Gastroesophageal sphincter (tissue), 4 donors: ENCODE results near the gene BRI3BP. TPM values are rescaled to one million over a fixed set of nuclear protein-coding genes. Genes with fewer than 3 reads are reported as not detected.
"Not testable (repeated sequence)": the region's sequence is repeated elsewhere in the genome, so short reads cannot be mapped to it uniquely, and the experiment has no call there.

Experiments used
- ATAC-seq: fragments of 150-250 bp; one replicate; pipeline ENCODE4 v1.9.1; 2016; ENCODE audit warnings: mild to moderate bottlenecking, moderate library complexity
- H3K27ac ChIP-seq, 4 donors: fragments of 200-600 bp; sonication (generic) in 3 of 4; 1 replicate in 3 of 4; 2 replicates in 1 of 4; pipeline ENCODE4 v1.5.1; 2016 to 2019
- H3K27me3 ChIP-seq: fragments of 200-600 bp; sonication (generic); one replicate; pipeline ENCODE4 v1.5.1; 2019
- H3K36me3 ChIP-seq, 2 donors: fragments of 200-600 bp; sonication (generic); one replicate each; pipeline ENCODE4 v1.5.1; 2019; ENCODE audit warnings: control low read depth in 1 of 2
- H3K4me1 ChIP-seq, 3 donors: fragments of 200-600 bp; sonication (generic); 1 replicate in 2 of 3; 2 replicates in 1 of 3; pipeline ENCODE4 v1.5.1; 2016 to 2019; ENCODE audit warnings: control low read depth in 2 of 3
- H3K4me3 ChIP-seq, 2 donors: fragments of 200-600 bp; sonication (generic); one replicate each; pipeline ENCODE4 v1.5.1; 2019; ENCODE audit warnings: mild to moderate bottlenecking in 1 of 2, moderate library complexity in 1 of 2
- H3K9me3 ChIP-seq, 3 donors: fragments of 200-600 bp; sonication (generic); one replicate each; pipeline ENCODE4 v1.5.1; 2017 to 2019; ENCODE audit warnings: control low read depth in 2 of 3
- CTCF ChIP-seq, 4 experiments: fragments of 200-600 bp in 2 of 4; fragments of 450-650 bp in 2 of 4; sonication (generic) in 1 of 4; IDR thresholded peaks; one replicate each; pipeline ENCODE4 v1.5.1; 2017 to 2019; ENCODE audit warnings: antibody characterized with exemption in 4 of 4, mild to moderate bottlenecking in 2 of 4, moderate library complexity in 2 of 4
- EP300 ChIP-seq: sonication (generic); formaldehyde crosslinking; IDR thresholded peaks from one replicate; pipeline ENCODE4 v1.6.1; 2017; ENCODE audit warnings: antibody characterized with exemption, mild to moderate bottlenecking
- POLR2A ChIP-seq, 2 donors: fragments of 450-650 bp; IDR thresholded peaks; one replicate each; pipeline ENCODE4 v1.6.1; 2017; ENCODE audit warnings: antibody characterized with exemption in 2 of 2, mild to moderate bottlenecking in 2 of 2, moderate library complexity in 1 of 2
- POLR2AphosphoS5 ChIP-seq: sonication (generic); formaldehyde crosslinking; IDR thresholded peaks from one replicate; pipeline ENCODE4 v1.6.1; 2017; ENCODE audit warnings: antibody characterized with exemption
- WGBS, 2 donors: methylation state at CpG; one replicate each; pipeline ENCODE4 v1.1.5; 2018; ENCODE audit warnings: low coverage in 1 of 2; 5-methylcytosine and 5-hydroxymethylcytosine counted together
- total RNA-seq, 4 donors: library from RNA; depleted of rRNA; stranded (reverse); fragments of >200 nt; gene quantifications; one replicate each; pipeline ENCODE4 v1.1.0, GENCODE V29; 2016

BRI3BP gene
- total RNA-seq, 4 donors from 2014 or later: 1.9 to 3.1 (median 2.5) TPM

DNA sequence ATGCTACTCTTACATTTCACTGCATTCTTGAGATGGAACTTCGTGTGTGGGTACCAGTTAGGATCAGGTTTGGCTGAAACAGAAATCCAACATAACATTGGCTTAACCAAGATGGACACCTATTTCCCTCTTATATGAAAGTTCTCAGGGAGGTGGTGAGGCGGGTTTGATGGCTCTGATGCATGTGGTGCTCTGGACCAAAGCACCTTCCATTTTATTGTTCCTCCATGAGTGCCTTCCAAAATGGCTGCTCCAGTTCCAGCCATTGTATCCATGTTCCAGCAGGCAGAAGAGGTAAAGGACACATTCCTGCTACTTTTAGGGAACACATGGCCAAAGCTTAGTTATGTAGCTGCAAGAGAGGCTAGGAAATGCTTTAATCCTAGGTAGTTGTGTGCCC, 29.6 kb downstream of the BRI3BP start:
- TF ChIP-seq POLR2A (IDR thresholded peaks at IDR 0.05) (no peak), POLR2AphosphoS5 (no peak), EP300 (no peak)
- Histone ChIP-seq H3K4me1 (no peaks in the 10 kb centered on the region), H3K27me3 (no peaks in the 10 kb centered on the region), H3K27ac (no peak overlapping the region), H3K9me3 (no peaks in the 10 kb centered on the region), H3K36me3 (peaks cover 0 to 13% of the 10 kb centered on the region in 2 donors), H3K4me3 (no peak overlapping the region)
- 100% methylated on average over 1 to 2 of the region's 2 CpGs for WGBS, 2 donors
- ATAC-seq: no peak

- H3K4me3 ChIP-seq: no peak overlapping the region
- WGBS, 2 donors: 80 to 89% methylated on average over 9 to 13 of the region's 43 CpGs
- ATAC-seq: no peak
These were observed 31.6 kb downstream of the BRI3BP start for GRCh38 chr12:125024949-125025563.

GRCh38 chr12:125025606-125026235, 32.3 kb downstream of the BRI3BP start:
- H3K4me3 ChIP-seq: no peak overlapping the region
- H3K4me1 ChIP-seq: no peaks in the 10 kb centered on the region
- 85 to 86% methylated on average over 7 to 9 of the region's 9 CpGs for WGBS, 2 donors
- H3K36me3 ChIP-seq: peaks cover 0 to 13% of the 10 kb centered on the region in 2 donors
- H3K9me3 ChIP-seq: no peaks in the 10 kb centered on the region
- TF ChIP-seq CTCF (IDR thresholded peaks at IDR 0.05): no peak
- no peak for TF ChIP-seq POLR2AphosphoS5
- no peak for TF ChIP-seq EP300
- no peak for TF ChIP-seq POLR2A (IDR thresholded peaks at IDR 0.05)
- no peak overlapping the region for H3K27ac ChIP-seq
- no peak for ATAC-seq
- H3K27me3 ChIP-seq: no peaks in the 10 kb centered on the region

More at GRCh38 chr12:125024949-125025563, 31.6 kb downstream of the BRI3BP start:
- H3K9me3 ChIP-seq: no peaks in the 10 kb centered on the region
- H3K4me1 ChIP-seq: no peaks in the 10 kb centered on the region
- H3K27ac ChIP-seq: no peak overlapping the region
- H3K36me3 ChIP-seq: peaks cover 0 to 13% of the 10 kb centered on the region in 2 donors
- H3K27me3 ChIP-seq: no peaks in the 10 kb centered on the region
- TF ChIP-seq POLR2A (IDR thresholded peaks at IDR 0.05): no peak
- TF ChIP-seq CTCF (IDR thresholded peaks at IDR 0.05): no peak
- TF ChIP-seq POLR2AphosphoS5: no peak
- no peak for TF ChIP-seq EP300

DNA sequence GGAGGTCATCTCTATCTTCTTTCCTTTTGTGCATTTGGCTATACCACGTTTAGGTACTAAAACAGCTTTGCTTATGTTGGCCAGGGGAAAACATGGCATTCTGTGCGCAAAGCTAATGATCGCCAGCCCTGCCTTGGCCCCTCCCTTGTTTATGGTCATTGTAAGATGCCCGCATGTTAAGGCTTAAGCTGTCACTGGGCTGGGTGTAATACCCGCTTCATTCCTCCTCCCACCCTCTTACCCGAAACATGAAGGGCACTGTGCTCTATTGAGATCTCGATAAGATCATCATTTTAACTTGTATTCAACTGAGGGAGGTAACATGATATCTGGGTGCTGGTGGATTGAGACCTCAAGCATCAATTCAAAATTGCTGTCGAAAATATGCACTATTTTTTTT, 34.7 kb downstream of the BRI3BP start:
- Histone ChIP-seq H3K27ac (no peak overlapping the region), H3K36me3 (peaks cover 0 to 11% of the 10 kb centered on the region in 2 donors), H3K4me1 (no peaks in the 10 kb centered on the region), H3K27me3 (no peaks in the 10 kb centered on the region), H3K9me3 (no peaks in the 10 kb centered on the region), H3K4me3 (no peak overlapping the region)
- no peak for ATAC-seq
- no peak for TF ChIP-seq CTCF (IDR thresholded peaks at IDR 0.05)
- no peak for TF ChIP-seq POLR2AphosphoS5
- TF ChIP-seq EP300: no peak
- TF ChIP-seq POLR2A (IDR thresholded peaks at IDR 0.05): no peak
- 86 to 91% methylated on average over 6 to 7 of the region's 8 CpGs for WGBS, 2 donors

- TF ChIP-seq POLR2A (IDR thresholded peaks at IDR 0.05) (no peak), EP300 (no peak), POLR2AphosphoS5 (no peak), CTCF (IDR thresholded peaks at IDR 0.05) (no peak)
- Histone ChIP-seq H3K9me3 (no peaks in the 10 kb centered on the region), H3K36me3 (peaks cover 0 to 6% of the 10 kb centered on the region in 2 donors), H3K27ac (no peak overlapping the region), H3K4me3 (no peak overlapping the region), H3K4me1 (no peaks in the 10 kb centered on the region), H3K27me3 (no peaks in the 10 kb centered on the region)
- no peak for ATAC-seq
- WGBS, 2 donors: 79 to 87% methylated on average over 5 to 6 of the region's 7 CpGs
These were observed 36.4 kb downstream of the BRI3BP start for GRCh38 chr12:125029761-125030358.

DNA sequence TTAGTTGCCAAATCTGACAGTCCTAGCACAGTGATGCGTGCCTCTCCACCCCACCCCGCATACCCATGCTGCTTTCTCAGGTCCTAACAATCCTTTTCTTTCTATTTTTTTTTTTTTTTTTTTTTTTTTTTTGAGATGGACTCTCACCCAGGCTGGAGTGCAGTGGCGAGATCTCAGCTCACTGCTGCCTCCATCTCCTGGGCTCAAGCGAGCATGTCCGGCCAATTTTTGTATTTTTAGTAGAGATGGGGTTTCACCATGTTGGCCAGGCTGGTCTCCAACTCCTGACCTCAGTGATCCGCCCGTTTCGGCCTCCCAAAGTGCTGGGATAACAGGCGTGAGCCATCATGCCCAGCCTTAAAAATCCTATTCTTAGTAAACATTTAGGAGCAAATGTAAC, 38.0 kb downstream of the BRI3BP start:
- not testable (repeated sequence) for H3K27me3 ChIP-seq, H3K36me3 ChIP-seq, H3K4me1 ChIP-seq, ATAC-seq, H3K4me3 ChIP-seq, H3K9me3 ChIP-seq, H3K27ac ChIP-seq
- WGBS, 2 donors: 68 to 92% methylated on average over 7 of the region's 9 CpGs
